ENCODE data around the gene NR5A2.

NR5A2 gene

GRCh38 chr1:200027264-200027823 lies at the start of gene NR5A2:
Gene NR5A2 (plus strand): TSS chr1:200027710. CDS start chr1:200027848, 138 bp downstream.
- no peak within 1 kb of the TSS for H3K4me3 ChIP-seq (ENCODE audit: low read depth, low read length)
- no peak for DNase-seq (ENCODE audit: low read depth)

GRCh38 chr1:199978408-199978940 lies 49.0 kb upstream of the NR5A2 start:
- no peak for DNase-seq (ENCODE audit: low read depth)
- no peak overlapping the region for H3K4me3 ChIP-seq (ENCODE audit: low read depth, low read length)

GRCh38 chr1:199979071-199979470 lies 48.4 kb upstream of the NR5A2 start:
- DNase-seq (ENCODE audit: low read depth): no peak
- no peak overlapping the region for H3K4me3 ChIP-seq (ENCODE audit: low read depth, low read length)

GRCh38 chr1:199981584-199981983 lies 45.9 kb upstream of the NR5A2 start:
- DNase-seq (ENCODE audit: low read depth): no peak
- no peak overlapping the region for H3K4me3 ChIP-seq (ENCODE audit: low read depth, low read length)

- H3K4me3 ChIP-seq (ENCODE audit: low read depth, low read length): no peak overlapping the region
- DNase-seq (ENCODE audit: low read depth): no peak
Observed at GRCh38 chr1:199982606-199983005, 44.9 kb upstream of the NR5A2 start.

- no peak overlapping the region for H3K4me3 ChIP-seq (ENCODE audit: low read depth, low read length)
- DNase-seq (ENCODE audit: low read depth): no peak
Observed at GRCh38 chr1:199983531-199983930, 44.0 kb upstream of the NR5A2 start.

- no peak for DNase-seq (ENCODE audit: low read depth)
- H3K4me3 ChIP-seq (ENCODE audit: low read depth, low read length): no peak overlapping the region
Observed at GRCh38 chr1:199995096-199995685, 32.3 kb upstream of the NR5A2 start.

GRCh38 chr1:200005165-200005564 lies 22.3 kb upstream of the NR5A2 start:
- no peak overlapping the region for H3K4me3 ChIP-seq (ENCODE audit: low read depth, low read length)
- no peak for DNase-seq (ENCODE audit: low read depth)

GRCh38 chr1:200006711-200007110 lies 20.8 kb upstream of the NR5A2 start:
- DNase-seq (ENCODE audit: low read depth): no peak
- H3K4me3 ChIP-seq (ENCODE audit: low read depth, low read length): no peak overlapping the region

- no peak overlapping the region for H3K4me3 ChIP-seq (ENCODE audit: low read depth, low read length)
- no peak for DNase-seq (ENCODE audit: low read depth)
Observed at GRCh38 chr1:200015811-200016210, 11.7 kb upstream of the NR5A2 start.

GRCh38 chr1:200021577-200022238 lies 5.8 kb upstream of the NR5A2 start:
- H3K4me3 ChIP-seq (ENCODE audit: low read depth, low read length): no peak overlapping the region
- no peak for DNase-seq (ENCODE audit: low read depth)

GRCh38 chr1:200022239-200022804 lies 5.2 kb upstream of the NR5A2 start:
- H3K4me3 ChIP-seq (ENCODE audit: low read depth, low read length): no peak overlapping the region
- no peak for DNase-seq (ENCODE audit: low read depth)

- no peak for DNase-seq (ENCODE audit: low read depth)
- H3K4me3 ChIP-seq (ENCODE audit: low read depth, low read length): peak overlapping the region; percentile 48
Observed at GRCh38 chr1:200028586-200029034, 1.1 kb downstream of the NR5A2 start.

- peak overlapping the region; percentile 48 for H3K4me3 ChIP-seq (ENCODE audit: low read depth, low read length)
- no peak for DNase-seq (ENCODE audit: low read depth)
Observed at GRCh38 chr1:200029035-200029821, 1.7 kb downstream of the NR5A2 start.

GRCh38 chr1:200029822-200030152 lies 2.3 kb downstream of the NR5A2 start:
- H3K4me3 ChIP-seq (ENCODE audit: low read depth, low read length): no peak overlapping the region
- DNase-seq (ENCODE audit: low read depth): no peak

GRCh38 chr1:200030791-200031190 lies 3.3 kb downstream of the NR5A2 start:
- DNase-seq (ENCODE audit: low read depth): no peak
- no peak overlapping the region for H3K4me3 ChIP-seq (ENCODE audit: low read depth, low read length)

GRCh38 chr1:200033511-200034261 lies 6.2 kb downstream of the NR5A2 start:
- DNase-seq (ENCODE audit: low read depth): no peak
- H3K4me3 ChIP-seq (ENCODE audit: low read depth, low read length): no peak overlapping the region

GRCh38 chr1:200034262-200034557 lies 6.7 kb downstream of the NR5A2 start:
- no peak for DNase-seq (ENCODE audit: low read depth)
- no peak overlapping the region for H3K4me3 ChIP-seq (ENCODE audit: low read depth, low read length)

GRCh38 chr1:200034761-200035396 lies 7.4 kb downstream of the NR5A2 start:
- peak; percentile 4 for DNase-seq (ENCODE audit: low read depth)
- H3K4me3 ChIP-seq (ENCODE audit: low read depth, low read length): peak overlapping the region; percentile 27

All from skeletal muscle cell (primary cell).